ENCODE measurements around the gene BBS7.

The BBS7 gene

DNA sequence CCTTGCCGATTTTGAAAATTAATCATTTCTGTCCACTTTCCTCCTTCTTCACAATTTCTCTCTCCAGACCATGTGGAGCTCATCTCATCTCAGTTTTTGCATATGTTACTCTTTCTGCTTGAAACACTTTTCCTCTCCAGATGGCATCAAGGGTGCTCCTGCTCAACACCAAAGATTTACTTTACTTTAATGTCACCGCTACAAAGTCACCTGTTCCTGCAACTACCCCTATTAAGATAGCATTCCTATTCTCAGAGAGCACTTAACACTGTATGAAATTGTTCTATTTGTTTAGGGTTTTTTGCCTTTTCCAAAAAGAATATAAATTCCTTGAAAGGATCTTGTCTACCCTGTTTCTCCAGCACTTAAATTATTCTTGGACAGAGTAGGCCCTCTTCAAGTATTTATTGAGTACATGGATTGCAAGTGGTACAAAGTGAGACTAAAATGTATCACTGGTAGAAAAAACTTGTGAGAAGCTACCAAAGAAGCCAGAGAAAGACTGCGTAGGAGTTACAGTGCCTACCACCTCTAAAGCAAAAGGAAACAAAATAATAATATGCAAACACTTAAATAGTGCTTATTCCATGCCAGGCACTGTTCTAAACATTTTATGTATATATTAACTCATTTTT is 70.3 kb downstream of the BBS7 start:
- H3K27me3 ChIP-seq (ENCODE audit: insufficient read depth, poor library complexity, severe bottlenecking): peaks cover 4% of the 10 kb centered on the region
- H3K27ac ChIP-seq (replicated peaks): no peak overlapping the region
- no peak for DNase-seq (ENCODE audit: low read depth in 1 of 2, low spot score in 1 of 2)
- TF ChIP-seq GABPA (IDR thresholded peaks at IDR 0.05; ENCODE audit: low read depth): no peak
- TF ChIP-seq, protein P1, sequence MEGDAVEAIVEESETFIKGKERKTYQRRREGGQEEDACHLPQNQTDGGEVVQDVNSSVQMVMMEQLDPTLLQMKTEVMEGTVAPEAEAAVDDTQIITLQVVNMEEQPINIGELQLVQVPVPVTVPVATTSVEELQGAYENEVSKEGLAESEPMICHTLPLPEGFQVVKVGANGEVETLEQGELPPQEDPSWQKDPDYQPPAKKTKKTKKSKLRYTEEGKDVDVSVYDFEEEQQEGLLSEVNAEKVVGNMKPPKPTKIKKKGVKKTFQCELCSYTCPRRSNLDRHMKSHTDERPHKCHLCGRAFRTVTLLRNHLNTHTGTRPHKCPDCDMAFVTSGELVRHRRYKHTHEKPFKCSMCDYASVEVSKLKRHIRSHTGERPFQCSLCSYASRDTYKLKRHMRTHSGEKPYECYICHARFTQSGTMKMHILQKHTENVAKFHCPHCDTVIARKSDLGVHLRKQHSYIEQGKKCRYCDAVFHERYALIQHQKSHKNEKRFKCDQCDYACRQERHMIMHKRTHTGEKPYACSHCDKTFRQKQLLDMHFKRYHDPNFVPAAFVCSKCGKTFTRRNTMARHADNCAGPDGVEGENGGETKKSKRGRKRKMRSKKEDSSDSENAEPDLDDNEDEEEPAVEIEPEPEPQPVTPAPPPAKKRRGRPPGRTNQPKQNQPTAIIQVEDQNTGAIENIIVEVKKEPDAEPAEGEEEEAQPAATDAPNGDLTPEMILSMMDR (IDR thresholded peaks at IDR 0.05; ENCODE audit: insufficient read depth, low read length): no peak
- TF ChIP-seq POLR2AphosphoS5 (IDR thresholded peaks at IDR 0.05; ENCODE audit: low read depth): no peak
- TF ChIP-seq, protein P2, sequence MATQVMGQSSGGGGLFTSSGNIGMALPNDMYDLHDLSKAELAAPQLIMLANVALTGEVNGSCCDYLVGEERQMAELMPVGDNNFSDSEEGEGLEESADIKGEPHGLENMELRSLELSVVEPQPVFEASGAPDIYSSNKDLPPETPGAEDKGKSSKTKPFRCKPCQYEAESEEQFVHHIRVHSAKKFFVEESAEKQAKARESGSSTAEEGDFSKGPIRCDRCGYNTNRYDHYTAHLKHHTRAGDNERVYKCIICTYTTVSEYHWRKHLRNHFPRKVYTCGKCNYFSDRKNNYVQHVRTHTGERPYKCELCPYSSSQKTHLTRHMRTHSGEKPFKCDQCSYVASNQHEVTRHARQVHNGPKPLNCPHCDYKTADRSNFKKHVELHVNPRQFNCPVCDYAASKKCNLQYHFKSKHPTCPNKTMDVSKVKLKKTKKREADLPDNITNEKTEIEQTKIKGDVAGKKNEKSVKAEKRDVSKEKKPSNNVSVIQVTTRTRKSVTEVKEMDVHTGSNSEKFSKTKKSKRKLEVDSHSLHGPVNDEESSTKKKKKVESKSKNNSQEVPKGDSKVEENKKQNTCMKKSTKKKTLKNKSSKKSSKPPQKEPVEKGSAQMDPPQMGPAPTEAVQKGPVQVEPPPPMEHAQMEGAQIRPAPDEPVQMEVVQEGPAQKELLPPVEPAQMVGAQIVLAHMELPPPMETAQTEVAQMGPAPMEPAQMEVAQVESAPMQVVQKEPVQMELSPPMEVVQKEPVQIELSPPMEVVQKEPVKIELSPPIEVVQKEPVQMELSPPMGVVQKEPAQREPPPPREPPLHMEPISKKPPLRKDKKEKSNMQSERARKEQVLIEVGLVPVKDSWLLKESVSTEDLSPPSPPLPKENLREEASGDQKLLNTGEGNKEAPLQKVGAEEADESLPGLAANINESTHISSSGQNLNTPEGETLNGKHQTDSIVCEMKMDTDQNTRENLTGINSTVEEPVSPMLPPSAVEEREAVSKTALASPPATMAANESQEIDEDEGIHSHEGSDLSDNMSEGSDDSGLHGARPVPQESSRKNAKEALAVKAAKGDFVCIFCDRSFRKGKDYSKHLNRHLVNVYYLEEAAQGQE (IDR thresholded peaks at IDR 0.05; ENCODE audit: insufficient replicate concordance, low read depth): no peak
- no peak for TF ChIP-seq SPI1 (IDR thresholded peaks at IDR 0.05; ENCODE audit: borderline replicate concordance, low read depth)
- no peak overlapping the region for H3K4me3 ChIP-seq (replicated peaks; ENCODE audit: insufficient read depth, low read length)

DNA sequence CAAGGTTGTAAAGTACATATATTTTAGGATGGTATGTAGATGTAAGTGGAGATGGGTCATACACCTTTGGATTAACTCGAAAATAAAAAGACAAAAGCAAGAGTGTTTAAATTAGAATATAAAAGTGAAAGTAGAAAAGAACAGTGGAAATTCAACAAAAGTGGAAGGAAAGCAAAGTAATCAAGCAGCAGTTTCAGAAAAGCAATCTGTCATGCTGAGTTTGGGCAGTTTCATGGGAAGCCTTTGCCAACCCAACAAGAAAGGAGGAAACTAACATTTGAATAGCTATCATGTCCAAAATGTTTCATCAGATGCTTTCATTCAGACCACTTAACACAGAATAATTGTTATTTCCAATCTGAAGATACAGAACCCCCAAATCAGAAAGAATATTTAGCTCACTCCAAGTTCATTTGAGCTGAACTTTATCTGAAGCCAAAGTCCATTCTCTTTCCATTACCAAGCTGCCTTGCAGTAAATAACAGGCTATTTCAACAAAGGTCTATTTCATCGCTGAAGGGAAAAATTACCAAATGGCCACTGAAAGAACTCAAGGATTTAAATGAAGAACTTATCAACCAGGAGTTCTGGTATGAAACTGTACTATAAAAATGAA is 71.0 kb downstream of the BBS7 start:
- peaks cover 4% of the 10 kb centered on the region for H3K27me3 ChIP-seq (ENCODE audit: insufficient read depth, poor library complexity, severe bottlenecking)
- no peak for DNase-seq (ENCODE audit: low read depth in 1 of 2, low spot score in 1 of 2)
- TF ChIP-seq GABPA (IDR thresholded peaks at IDR 0.05; ENCODE audit: low read depth) (no peak), POLR2AphosphoS5 (IDR thresholded peaks at IDR 0.05; ENCODE audit: low read depth) (no peak), SPI1 (IDR thresholded peaks at IDR 0.05; ENCODE audit: borderline replicate concordance, low read depth) (no peak)
- TF ChIP-seq, protein P2 (IDR thresholded peaks at IDR 0.05; ENCODE audit: insufficient replicate concordance, low read depth): no peak
- TF ChIP-seq, protein P1 (IDR thresholded peaks at IDR 0.05; ENCODE audit: insufficient read depth, low read length): no peak
- H3K4me3 ChIP-seq (replicated peaks; ENCODE audit: insufficient read depth, low read length): no peak overlapping the region
- no peak overlapping the region for H3K27ac ChIP-seq (replicated peaks)

DNA sequence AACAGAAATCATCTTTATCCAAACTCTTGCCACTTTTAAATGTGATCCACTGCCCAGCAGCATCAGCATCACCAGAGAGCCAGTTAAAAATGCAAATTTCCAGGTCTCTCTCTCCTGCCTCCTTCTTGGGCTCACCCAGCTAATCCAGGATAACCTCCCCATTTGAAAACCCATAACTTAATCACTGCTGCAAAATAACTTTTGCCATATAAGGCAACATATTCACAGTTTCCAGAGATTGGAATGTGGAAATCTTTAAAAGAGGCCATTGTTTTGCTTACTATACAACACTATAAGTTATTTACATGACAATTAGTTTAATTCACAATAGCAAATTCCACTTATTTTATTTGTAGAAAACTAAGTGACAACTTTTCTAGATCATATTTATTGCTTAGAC is 74.0 kb downstream of the BBS7 start:
- no peak overlapping the region for H3K4me3 ChIP-seq (replicated peaks; ENCODE audit: insufficient read depth, low read length)
- peaks cover 6% of the 10 kb centered on the region for H3K27me3 ChIP-seq (ENCODE audit: insufficient read depth, poor library complexity, severe bottlenecking)
- H3K27ac ChIP-seq (replicated peaks): no peak overlapping the region
- no peak for DNase-seq (ENCODE audit: low read depth in 1 of 2, low spot score in 1 of 2)
- TF ChIP-seq, protein P1 (IDR thresholded peaks at IDR 0.05; ENCODE audit: insufficient read depth, low read length): no peak
- TF ChIP-seq, protein P2 (IDR thresholded peaks at IDR 0.05; ENCODE audit: insufficient replicate concordance, low read depth): no peak
- TF ChIP-seq SPI1 (IDR thresholded peaks at IDR 0.05; ENCODE audit: borderline replicate concordance, low read depth): no peak
- no peak for TF ChIP-seq GABPA (IDR thresholded peaks at IDR 0.05; ENCODE audit: low read depth)
- no peak for TF ChIP-seq POLR2AphosphoS5 (IDR thresholded peaks at IDR 0.05; ENCODE audit: low read depth)
